ENCODE data around the gene LSP1. TPM values are rescaled to one million over a fixed set of nuclear protein-coding genes. Genes with fewer than 3 reads are reported as not detected.
"Not testable (repeated sequence)": the region's sequence is repeated elsewhere in the genome, so short reads cannot be mapped to it uniquely, and the experiment has no call there.

LSP1 gene
- 10 to 100 TPM; 21.4 to 36.0 (median 23.6) TPM for total RNA-seq

- DNase-seq (ENCODE audit: low spot score in 2 of 2): no peak
- intact Hi-C loops (cut with DNase I; ENCODE audit: low total_unique reads): no loop called here
- Histone ChIP-seq H3K27me3 (no peaks in the 10 kb centered on the region), H3K9me3 (no peaks in the 10 kb centered on the region), H3K4me1 (no peaks in the 10 kb centered on the region), H3K36me3 (no peaks in the 10 kb centered on the region), H3K4me3 (peak within 1 kb of the TSS; percentile 2 to 41 (median 34)), H3K27ac (peak within 1 kb of the TSS in 1 of 2 donors; percentile 32)
- TF ChIP-seq POLR2AphosphoS5 (IDR thresholded peaks at IDR 0.05): no peak
- TF ChIP-seq POLR2A (IDR thresholded peaks at IDR 0.05): no peak
- TF ChIP-seq CTCF (IDR thresholded peaks at IDR 0.05): no peak
These were observed at the start of gene LSP1 for GRCh38 chr11:1852877-1853276. Gene LSP1, plus strand, starts transcription at chr11:1853084. Its CDS starts 61 bp downstream, at chr11:1853145.

GRCh38 chr11:1803246-1803645 is 49.6 kb upstream of the LSP1 start:
- Histone ChIP-seq H3K4me1 (no peaks in the 10 kb centered on the region), H3K9me3 (no peaks in the 10 kb centered on the region), H3K4me3 (no peak overlapping the region), H3K36me3 (no peaks in the 10 kb centered on the region), H3K27ac (no peak overlapping the region), H3K27me3 (no peaks in the 10 kb centered on the region)
- TF ChIP-seq POLR2A (IDR thresholded peaks at IDR 0.05): no peak
- no peak for TF ChIP-seq CTCF (IDR thresholded peaks at IDR 0.05)
- no peak for TF ChIP-seq POLR2AphosphoS5 (IDR thresholded peaks at IDR 0.05)
- no peak for DNase-seq (ENCODE audit: low spot score in 2 of 2)
- intact Hi-C loops (cut with DNase I; ENCODE audit: low total_unique reads): no loop called here

- H3K27me3 ChIP-seq: not testable (repeated sequence)
These were observed 48.9 kb upstream of the LSP1 start for GRCh38 chr11:1803835-1804519.

GRCh38 chr11:1805525-1805924 is 47.4 kb upstream of the LSP1 start:
- Histone ChIP-seq H3K4me1 (no peaks in the 10 kb centered on the region), H3K36me3 (no peaks in the 10 kb centered on the region), H3K27me3 (no peaks in the 10 kb centered on the region), H3K9me3 (no peaks in the 10 kb centered on the region), H3K27ac (no peak overlapping the region), H3K4me3 (no peak overlapping the region)
- no peak for DNase-seq (ENCODE audit: low spot score in 2 of 2)
- TF ChIP-seq POLR2AphosphoS5 (IDR thresholded peaks at IDR 0.05) (no peak), POLR2A (IDR thresholded peaks at IDR 0.05) (no peak), CTCF (IDR thresholded peaks at IDR 0.05) (no peak)
- intact Hi-C loops (cut with DNase I; ENCODE audit: low total_unique reads): no loop called here

More at GRCh38 chr11:1803835-1804519, 48.9 kb upstream of the LSP1 start:
- H3K9me3 ChIP-seq; DNase-seq (ENCODE audit: low spot score in 2 of 2); intact Hi-C loops (cut with DNase I; ENCODE audit: low total_unique reads); H3K4me1 ChIP-seq; H3K36me3 ChIP-seq; H3K4me3 ChIP-seq; H3K27ac ChIP-seq: not testable (repeated sequence)

GRCh38 chr11:1807264-1807995 is 45.5 kb upstream of the LSP1 start:
- intact Hi-C loops (cut with DNase I; ENCODE audit: low total_unique reads): no loop called here
- no peak for DNase-seq (ENCODE audit: low spot score in 2 of 2)
- no peaks in the 10 kb centered on the region for H3K9me3 ChIP-seq
- H3K27me3 ChIP-seq: no peaks in the 10 kb centered on the region
- H3K4me1 ChIP-seq: no peaks in the 10 kb centered on the region
- H3K27ac ChIP-seq: no peak overlapping the region
- H3K4me3 ChIP-seq: no peak overlapping the region
- TF ChIP-seq POLR2AphosphoS5 (IDR thresholded peaks at IDR 0.05) (no peak), POLR2A (IDR thresholded peaks at IDR 0.05) (no peak), CTCF (IDR thresholded peaks at IDR 0.05) (no peak)
- no peaks in the 10 kb centered on the region for H3K36me3 ChIP-seq
